ENCODE measurements around the gene PURB.
"Not testable (repeated sequence)": the region's sequence is repeated elsewhere in the genome, so short reads cannot be mapped to it uniquely, and the experiment has no call there.

Gene PURB

DNA sequence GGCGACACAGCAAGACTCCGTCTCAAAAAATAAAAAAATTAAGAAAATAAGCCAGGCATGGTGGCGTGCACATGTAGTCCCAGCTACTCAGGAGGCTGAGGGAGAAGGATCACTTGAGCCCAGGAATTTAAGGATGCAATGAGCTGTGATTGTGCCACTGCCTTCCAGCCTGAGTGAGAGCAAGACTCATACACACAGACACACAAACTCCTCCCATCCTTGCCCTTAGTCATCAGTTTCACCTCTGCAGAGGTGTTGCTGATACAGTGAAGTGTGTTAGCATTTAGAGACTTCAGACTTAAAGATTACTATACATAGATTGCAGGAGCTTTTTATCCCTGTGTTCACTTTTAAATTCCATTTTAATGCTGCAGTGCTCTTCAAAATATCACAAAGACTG lies 31.9 kb downstream of the PURB start:
- peak; percentile 69 for DNase-seq (ENCODE audit: low spot score)

DNA sequence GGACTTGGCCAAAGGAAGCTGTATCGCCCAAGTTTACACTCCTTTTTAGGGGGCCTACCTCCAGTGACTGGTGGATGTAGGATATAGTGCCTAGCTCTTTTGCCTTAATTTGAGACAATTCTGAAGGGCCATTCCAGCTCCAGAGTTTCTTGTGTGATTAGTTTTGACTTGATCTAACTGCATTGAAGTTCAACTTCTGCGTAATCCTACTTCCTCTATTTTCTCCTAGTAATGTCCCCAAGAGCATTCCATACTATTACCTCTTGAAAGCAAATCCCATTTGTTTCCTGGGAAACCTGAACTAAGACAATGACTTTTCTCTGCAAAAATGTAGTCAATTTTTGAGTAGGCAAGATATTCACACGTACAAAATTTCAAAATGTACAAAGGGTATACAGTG lies 32.7 kb downstream of the PURB start:
- DNase-seq (ENCODE audit: low spot score) = no peak

DNA sequence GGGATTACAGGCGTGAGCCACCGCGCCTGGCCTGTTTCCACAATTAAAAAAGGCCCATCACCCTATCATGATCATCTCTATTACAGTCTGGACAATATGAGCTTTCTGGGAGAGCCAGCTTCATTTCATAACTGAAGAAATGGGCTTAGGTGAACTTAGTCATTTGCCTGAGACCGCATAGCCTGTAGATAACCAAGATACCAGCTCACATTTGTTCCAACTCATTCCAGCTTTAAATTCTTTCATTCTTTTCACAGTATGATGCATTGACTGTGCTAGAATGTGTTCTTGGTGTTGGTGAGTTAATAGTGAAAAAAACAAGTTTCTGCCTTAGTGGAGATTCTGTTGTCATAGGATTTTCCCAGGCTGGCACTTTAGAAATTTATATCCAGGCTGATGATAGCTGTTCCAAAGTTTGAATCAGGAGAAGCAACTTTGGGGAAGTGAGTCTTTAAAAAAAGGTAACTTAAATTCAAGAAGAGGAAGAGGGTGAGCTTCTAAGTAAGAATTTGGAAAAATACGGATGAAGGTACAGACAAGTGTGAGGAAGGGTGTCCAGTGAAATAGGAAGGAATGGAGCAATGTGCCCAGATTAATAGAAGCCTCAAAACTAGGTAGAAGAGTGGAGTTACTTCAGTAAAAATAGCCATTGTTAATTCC lies 35.3 kb downstream of the PURB start:
- DNase-seq (ENCODE audit: low spot score) = peak; percentile 35

DNA sequence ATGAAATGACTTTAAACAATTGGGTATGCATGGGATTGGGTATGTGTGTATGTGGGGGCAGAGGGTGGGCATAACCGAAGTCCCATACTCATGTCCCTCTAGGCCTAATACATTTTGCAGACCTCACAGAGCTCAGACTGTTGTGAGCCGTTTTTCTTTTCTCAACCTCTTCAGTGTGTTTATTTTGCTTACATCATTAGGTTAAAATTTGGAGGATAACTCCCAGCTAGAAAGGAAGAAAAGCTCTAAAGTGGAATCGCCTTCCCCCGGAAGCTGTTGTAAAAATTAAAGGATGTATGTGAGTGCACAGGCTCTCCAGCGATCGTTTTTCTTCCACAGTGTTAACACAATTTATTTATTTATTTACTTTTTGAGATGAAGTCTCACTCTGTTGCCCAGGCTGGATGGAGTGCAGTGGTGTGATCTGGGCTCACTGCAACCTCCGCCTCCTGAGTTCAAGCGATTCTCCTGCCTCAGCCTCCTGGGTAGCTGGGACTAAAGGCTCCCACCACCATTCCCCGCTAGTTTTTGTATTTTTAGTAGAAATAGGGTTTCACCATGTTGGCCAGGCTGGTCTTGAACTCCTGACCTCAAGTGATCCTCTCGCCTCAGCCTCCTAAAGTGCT lies 36.0 kb downstream of the PURB start:
- DNase-seq (ENCODE audit: low spot score) = no peak

DNA sequence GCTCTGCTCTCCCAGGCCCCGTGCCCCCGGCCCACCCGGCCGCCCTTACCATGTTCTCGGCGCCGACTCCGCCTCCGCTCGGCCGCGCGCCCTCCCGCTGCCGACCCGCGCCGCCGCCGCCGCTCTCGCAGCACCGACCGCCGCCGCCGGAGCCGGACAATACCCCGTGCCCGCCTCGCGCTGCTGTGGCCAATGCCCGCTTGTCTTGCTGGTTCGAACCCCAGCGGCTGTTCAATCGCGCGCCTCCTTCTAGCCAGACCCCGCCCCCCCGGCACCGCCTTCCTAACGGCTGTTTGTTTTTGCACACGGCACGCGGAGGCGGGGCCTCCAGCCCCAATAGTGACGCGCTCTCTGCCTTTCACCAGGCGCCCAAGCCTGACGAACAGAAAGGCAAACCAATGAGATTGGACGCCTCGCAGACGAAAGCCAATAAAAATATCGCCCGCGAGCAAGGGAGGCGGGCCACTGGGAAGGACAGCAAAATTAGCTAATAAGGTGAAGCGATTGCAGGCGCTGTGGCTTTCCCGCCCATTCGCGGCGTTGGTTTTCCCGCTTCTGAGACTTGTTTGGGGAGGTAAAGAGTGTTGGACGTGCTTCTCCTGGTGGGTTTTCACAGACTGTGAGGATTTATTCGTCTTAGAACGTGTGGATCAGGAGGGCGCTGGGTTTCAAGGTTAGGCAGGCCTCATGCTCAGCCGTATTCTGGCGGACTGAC lies 37.3 kb downstream of the PURB start, which contains the start of gene H2AZ2:
H2AZ2 (minus strand) TSS at position 168 of the 715 bp plus-strand sequence; CDS start at position 52, 116 bp downstream.
- peak; percentile 100 for DNase-seq (ENCODE audit: low spot score)

DNA sequence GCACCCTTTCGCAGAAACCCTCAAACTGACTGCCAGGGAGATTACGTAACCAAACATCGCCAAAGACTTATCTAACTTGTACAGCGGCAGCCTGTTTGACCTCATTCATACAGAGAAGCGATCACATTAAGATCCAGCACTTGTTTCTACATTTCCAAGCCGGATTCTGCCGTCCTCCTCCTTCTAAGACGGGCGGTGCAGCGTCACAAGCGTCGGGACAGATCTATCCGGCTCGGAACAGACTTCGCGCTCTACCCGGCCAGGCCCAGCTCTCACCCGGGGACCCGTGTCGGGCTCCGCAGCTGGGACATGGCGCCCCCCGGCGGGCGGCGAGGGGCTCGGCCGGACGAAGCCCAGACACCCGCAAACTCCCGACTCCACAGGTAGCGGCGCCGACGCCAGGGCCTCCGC lies 37.8 kb downstream of the PURB start:
- peak; percentile 86 for DNase-seq (ENCODE audit: low spot score)

DNA sequence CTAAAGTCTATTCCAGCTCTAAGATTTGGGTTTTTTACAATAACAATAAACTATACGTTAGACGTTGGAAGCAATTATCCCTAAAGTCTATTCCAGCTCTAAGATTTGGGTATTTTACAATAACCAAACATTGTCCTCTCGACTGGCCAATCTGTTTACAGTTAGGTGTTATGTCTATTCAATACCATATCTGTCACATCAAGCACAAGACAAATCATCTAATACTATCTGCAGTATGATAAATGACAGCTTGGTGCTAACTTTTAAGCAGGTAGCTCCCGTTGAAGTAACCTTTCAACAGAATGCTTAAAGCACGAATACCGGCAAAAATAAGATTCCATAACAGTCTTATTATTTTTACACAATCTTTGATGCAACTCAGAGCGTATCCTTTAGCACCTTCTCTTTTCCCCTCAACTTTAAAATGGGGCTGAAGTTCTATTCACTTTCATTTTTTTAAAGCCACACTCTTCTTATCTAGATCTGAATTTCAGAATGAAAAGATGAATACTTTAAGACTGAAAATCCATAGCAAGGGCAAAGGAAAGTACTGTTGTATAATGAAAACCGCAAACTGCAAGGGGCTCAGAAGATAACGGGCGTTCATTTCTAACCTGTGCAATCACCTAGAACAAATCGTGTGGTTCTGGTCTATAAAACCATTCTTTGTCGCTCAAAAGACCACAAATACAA lies 38.4 kb downstream of the PURB start:
- no peak for DNase-seq (ENCODE audit: low spot score)

DNA sequence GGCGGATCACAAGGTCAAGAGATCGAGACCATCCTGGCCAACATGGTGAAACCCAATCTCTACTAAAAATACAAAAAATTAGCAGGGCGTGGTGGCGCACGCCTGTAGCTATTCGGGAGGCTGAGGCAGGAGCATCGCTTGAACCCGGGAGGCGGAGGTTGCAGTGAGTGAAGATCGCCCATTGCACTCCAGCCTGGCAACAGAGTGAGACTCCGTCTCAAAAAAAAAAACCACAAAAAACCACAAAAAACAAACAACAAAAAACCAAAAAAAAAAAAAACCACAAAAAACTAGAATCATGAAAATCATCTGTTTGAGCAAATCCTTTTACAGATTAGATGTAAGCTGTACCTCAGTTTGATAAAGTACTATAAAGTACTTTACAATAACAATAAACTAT lies 38.9 kb downstream of the PURB start:
- not testable (repeated sequence) for DNase-seq (ENCODE audit: low spot score)

DNA sequence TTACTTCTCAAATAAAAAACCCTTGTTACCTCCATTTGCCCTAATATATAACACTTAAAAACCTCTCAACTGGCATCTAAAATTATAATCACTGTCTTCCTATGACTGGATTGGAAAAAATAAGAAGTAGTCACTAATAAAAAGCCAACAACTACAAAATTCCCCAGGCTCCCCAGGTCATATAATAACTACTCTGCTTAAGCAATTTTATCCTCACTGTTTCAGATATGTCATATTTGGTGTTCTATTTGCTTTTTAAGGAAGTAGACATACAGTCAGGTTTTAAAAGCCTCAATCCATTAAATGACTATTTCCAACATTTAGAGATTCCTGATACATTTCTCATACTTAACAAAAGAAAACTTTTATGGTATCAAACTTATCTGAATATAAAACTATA lies 39.9 kb downstream of the PURB start:
- DNase-seq (ENCODE audit: low spot score) = no peak

DNA sequence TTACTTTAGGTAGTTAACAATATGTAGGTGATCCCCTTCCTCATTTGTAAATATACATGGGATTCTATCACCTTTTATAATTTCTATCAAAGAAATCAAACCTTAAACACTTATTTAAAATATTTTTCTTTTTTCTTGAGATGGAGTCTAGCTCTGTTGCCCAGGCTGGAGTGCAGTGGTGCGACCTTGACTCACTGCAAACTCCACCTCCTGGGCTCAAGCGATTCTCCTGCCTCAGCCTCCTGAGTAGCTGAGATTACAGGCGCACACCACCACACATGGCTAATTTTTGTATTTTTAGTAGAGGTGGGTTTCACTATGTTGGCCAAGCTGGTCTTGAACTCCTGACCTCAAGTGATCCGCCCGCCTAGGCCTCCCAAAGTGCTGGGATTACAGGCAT lies 41.9 kb downstream of the PURB start:
- DNase-seq (ENCODE audit: low spot score) = not testable (repeated sequence)

DNA sequence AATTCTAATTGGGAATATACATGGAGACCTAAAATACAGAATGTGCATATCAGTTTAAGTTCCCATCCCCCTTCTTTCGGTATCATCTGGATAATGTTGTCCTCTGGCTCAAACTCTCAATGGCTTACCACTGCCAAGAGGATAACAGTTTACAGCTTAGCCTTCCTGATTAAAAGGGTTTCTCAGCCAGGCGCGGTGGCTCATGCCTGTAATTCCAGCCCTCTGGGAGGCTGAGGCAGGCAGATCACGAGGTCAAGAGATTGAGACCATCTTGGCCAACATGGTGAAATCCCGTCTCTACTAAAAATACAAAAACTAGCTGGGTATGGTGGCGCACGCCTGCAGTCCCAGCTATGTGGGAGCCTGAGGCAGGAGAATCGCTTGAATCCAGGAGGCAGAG lies 42.7 kb downstream of the PURB start:
- DNase-seq (ENCODE audit: low spot score) = not testable (repeated sequence)

DNA sequence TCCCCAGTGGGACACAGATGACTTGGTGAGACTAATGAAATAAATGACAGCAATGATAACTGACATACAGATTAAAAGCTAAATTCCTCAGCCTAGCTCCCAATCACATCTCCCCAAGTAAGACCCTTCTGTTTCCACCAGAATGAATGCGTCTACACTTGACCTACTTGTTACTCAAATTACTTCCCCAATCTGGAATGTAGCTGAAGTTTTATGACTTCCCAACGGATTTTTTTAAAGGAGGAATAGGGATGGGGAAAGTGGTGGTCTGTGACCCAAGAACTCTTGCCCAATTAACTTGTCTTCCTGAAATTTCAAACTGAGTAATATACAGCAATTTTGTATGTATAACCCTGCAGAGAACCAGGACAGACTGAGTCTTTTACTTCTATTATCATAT lies 46.6 kb downstream of the PURB start:
- no peak for DNase-seq (ENCODE audit: low spot score)

DNA sequence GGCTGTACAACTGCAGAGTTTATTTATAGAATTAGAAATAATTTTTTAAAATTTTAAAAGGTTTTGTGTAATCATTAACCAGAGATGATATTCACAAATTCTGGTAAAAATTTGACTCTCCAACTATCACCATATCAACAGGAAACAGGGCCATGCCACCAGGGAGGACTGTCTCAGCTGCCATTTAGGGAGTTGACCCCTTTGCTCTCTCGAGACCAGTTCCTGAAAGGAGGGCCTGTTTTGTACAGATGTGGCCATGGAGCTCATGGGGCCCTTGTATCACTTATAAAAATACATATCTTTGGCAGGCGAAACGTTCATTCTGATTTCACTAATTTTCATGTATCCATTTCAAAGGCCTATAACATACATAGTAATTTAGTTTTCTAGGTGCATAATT lies 57.8 kb downstream of the PURB start:
- no peak for DNase-seq (ENCODE audit: low spot score)
